HG03175 (cell line): ENCODE measurements around the gene SIAH3.
A peak's percentile ranks its signal among the peaks of the same experiment; 100 is the strongest.

ENCODE experiments used
- ATAC-seq: cut with Tn5 transposase; IDR thresholded peaks from one replicate; pipeline ENCODE4 v1.9.1; 2021; ENCODE audit warnings: mild to moderate bottlenecking, moderate library complexity; ENCODE audit not compliant: unreplicated experiment

SIAH3 gene

GRCh38 chr13:45863709-45864590 is 12.4 kb upstream of the SIAH3 start:
- no peak for ATAC-seq

GRCh38 chr13:45861322-45861721 is 9.8 kb upstream of the SIAH3 start:
- ATAC-seq: no peak

- no peak for ATAC-seq
These were observed 8.7 kb upstream of the SIAH3 start for GRCh38 chr13:45860240-45860639.

GRCh38 chr13:45859705-45860104 is 8.2 kb upstream of the SIAH3 start:
- no peak for ATAC-seq

- no peak for ATAC-seq
These were observed 941 bp upstream of the SIAH3 start for GRCh38 chr13:45852494-45852893.

GRCh38 chr13:45851956-45852355 is 403 bp upstream of the SIAH3 start:
- ATAC-seq: no peak

- ATAC-seq: no peak
These were observed 1.4 kb downstream of the SIAH3 start for GRCh38 chr13:45850027-45850613.

- no peak for ATAC-seq
These were observed 2.1 kb downstream of the SIAH3 start for GRCh38 chr13:45849408-45849807.

GRCh38 chr13:45847554-45848224 is 3.9 kb downstream of the SIAH3 start:
- no peak for ATAC-seq

GRCh38 chr13:45846681-45847080 is 4.9 kb downstream of the SIAH3 start:
- ATAC-seq: no peak

GRCh38 chr13:45838171-45838745 is 13.3 kb downstream of the SIAH3 start:
- ATAC-seq: no peak

GRCh38 chr13:45837111-45837510 is 14.4 kb downstream of the SIAH3 start:
- ATAC-seq: no peak

- ATAC-seq: no peak
These were observed 17.1 kb downstream of the SIAH3 start for GRCh38 chr13:45834411-45834994.

GRCh38 chr13:45833663-45834375 is 17.7 kb downstream of the SIAH3 start:
- no peak for ATAC-seq

- ATAC-seq: no peak
These were observed 18.3 kb downstream of the SIAH3 start for GRCh38 chr13:45833242-45833641.

- ATAC-seq: no peak
These were observed 19.7 kb downstream of the SIAH3 start for GRCh38 chr13:45831851-45832250.

GRCh38 chr13:45830121-45830520 is 21.4 kb downstream of the SIAH3 start:
- ATAC-seq: no peak

GRCh38 chr13:45828256-45828968 is 23.1 kb downstream of the SIAH3 start:
- no peak for ATAC-seq

GRCh38 chr13:45827318-45827717 is 24.2 kb downstream of the SIAH3 start:
- no peak for ATAC-seq

- ATAC-seq: peak; percentile 90
These were observed 24.8 kb downstream of the SIAH3 start for GRCh38 chr13:45826731-45827130.
